Coronary artery (tissue), 2 donors: ENCODE measurements around the gene FOSL1.
A peak's percentile ranks its signal among the peaks of the same experiment; 100 is the strongest.

ENCODE experiments used
- DNase-seq: peaks from one replicate; pipeline ENCODE4 v3.0.0-alpha.2; 2017; ENCODE audit warnings: low spot score
- H3K27ac ChIP-seq, 2 donors: fragments of 200-600 bp; sonication (generic); one replicate each; pipeline ENCODE4 v1.5.1; 2016 to 2019
- H3K4me3 ChIP-seq: fragments of 200-600 bp; sonication (generic); 2 replicates; pipeline ENCODE4 v1.5.1; 2016; ENCODE audit warnings: mild to moderate bottlenecking, moderate library complexity
- TF ChIP-seq, protein P1 (sequence below): fragments of 200-600 bp; sonication (generic); IDR thresholded peaks from one replicate; pipeline ENCODE4 v1.5.1; 2019; ENCODE audit warnings: antibody characterized with exemption

Gene FOSL1

DNA sequence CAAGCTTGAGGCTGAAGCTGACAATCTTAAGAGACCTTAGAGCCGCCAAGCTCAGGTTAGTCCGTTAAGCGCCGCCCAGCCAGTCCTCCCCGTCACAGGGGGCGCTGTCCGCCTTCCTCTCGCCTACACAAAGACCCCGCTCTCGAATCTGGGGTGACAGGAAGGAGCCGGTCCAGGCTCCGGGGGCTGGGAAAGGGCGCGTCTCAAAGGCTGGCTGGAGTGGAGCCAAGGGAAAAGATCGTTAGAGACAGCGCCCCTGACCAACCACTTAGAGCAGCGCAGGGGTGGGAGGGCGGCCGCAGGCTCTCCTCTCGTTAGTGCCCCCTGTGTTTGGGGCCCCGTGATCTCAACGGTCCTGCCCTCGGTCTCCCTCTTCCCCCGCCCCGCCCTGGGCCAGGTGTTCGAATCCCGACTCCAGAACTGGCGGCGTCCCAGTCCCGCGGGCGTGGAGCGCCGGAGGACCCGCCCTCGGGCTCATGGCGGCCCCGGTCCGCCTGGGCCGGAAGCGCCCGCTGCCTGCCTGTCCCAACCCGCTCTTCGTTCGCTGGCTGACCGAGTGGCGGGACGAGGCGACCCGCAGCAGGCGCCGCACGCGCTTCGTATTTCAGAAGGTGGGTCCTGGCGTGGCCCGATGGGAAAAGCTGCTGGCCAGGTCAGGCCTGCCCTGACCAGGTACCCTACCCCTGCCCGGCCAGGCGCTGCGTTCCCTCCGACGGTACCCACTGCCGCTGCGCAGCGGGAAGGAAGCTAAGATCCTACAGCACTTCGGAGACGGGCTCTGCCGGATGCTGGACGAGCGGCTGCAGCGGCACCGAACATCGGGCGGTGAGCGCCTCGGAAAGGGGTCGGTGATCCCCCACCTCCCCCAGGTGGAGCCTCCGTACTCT, 39.7 kb downstream of the FOSL1 start, which contains the start of gene MUS81:
TSS of gene MUS81 (plus strand) at position 156 of the 887 bp plus-strand sequence. CDS start at position 477, 321 bp downstream.
- TF ChIP-seq, protein P1, sequence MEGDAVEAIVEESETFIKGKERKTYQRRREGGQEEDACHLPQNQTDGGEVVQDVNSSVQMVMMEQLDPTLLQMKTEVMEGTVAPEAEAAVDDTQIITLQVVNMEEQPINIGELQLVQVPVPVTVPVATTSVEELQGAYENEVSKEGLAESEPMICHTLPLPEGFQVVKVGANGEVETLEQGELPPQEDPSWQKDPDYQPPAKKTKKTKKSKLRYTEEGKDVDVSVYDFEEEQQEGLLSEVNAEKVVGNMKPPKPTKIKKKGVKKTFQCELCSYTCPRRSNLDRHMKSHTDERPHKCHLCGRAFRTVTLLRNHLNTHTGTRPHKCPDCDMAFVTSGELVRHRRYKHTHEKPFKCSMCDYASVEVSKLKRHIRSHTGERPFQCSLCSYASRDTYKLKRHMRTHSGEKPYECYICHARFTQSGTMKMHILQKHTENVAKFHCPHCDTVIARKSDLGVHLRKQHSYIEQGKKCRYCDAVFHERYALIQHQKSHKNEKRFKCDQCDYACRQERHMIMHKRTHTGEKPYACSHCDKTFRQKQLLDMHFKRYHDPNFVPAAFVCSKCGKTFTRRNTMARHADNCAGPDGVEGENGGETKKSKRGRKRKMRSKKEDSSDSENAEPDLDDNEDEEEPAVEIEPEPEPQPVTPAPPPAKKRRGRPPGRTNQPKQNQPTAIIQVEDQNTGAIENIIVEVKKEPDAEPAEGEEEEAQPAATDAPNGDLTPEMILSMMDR, result peak; percentile 46
- Histone ChIP-seq H3K4me3 (peak within 1 kb of the TSS; percentile 98), H3K27ac (peak within 1 kb of the TSS; percentile 92 to 100)

DNA sequence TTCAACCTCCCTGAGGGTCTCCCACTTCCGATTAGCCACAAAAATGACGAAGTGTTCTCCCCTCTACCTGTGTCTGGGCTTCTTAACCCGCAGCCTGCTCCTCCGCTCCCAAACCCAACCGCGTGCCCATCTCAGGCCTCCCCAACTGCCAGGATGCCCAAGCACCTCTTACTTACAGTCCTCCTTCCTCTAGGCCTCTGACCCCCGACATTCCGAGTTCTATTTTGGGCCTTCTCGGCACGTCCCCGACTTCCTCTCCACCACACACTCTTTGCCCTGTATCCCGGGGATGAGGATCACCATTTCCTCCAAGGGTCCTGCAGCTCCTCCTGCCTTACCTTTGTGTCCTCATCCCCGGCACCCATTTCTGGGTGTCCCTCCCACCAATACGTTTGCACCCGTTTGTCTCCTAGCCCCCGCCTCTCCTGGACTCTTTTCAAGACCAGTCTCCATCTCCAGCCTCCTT, 40.3 kb downstream of the FOSL1 start:
- TF ChIP-seq, protein P1, result no peak
- DNase-seq, result no peak
- H3K4me3 ChIP-seq, result peak overlapping the region; percentile 98
- peak overlapping the region; percentile 92 to 100 for H3K27ac ChIP-seq

More for the DNA sequence above, 39.7 kb downstream of the FOSL1 start, which contains the start of gene MUS81:
- peak; percentile 99 for DNase-seq

DNA sequence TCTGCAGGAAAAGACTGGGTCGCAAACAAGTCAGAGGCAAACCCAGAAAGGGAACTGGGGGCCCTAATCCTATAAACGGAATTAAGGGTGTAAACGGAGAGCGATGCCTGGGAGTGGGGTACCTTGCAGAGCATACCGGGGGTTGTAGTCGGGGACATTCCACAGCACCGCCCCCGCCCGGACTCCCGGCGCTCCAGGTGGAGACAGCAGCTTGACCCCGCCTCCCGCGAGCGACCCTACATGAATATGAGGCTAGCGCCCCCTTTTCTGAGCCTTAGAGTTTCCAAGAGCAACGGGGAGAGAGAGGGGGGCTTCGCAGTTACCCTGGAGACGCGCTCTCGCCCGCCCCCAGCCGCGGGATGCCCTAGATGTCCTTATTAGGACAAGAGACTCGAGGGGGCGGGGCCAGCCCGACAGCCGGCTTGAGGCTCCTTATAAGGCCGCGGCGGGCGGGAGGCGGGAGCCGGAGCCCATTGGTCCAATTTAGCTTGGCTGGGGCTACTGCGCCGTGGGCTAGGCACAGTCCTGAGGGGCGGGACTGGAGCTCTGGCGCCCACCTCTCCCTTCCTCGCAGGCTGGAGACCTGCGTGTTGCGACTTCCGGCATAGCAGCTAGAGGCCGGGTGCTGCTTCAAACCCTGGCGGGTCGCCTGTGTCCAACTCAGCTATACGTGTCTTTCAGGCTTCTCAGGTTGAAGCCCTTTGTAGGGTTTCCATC, 40.9 kb downstream of the FOSL1 start:
- TF ChIP-seq, protein P1, result no peak
- H3K27ac ChIP-seq, result peak overlapping the region; percentile 92 to 100
- peak overlapping the region; percentile 98 for H3K4me3 ChIP-seq
- DNase-seq, result peak; percentile 100

DNA sequence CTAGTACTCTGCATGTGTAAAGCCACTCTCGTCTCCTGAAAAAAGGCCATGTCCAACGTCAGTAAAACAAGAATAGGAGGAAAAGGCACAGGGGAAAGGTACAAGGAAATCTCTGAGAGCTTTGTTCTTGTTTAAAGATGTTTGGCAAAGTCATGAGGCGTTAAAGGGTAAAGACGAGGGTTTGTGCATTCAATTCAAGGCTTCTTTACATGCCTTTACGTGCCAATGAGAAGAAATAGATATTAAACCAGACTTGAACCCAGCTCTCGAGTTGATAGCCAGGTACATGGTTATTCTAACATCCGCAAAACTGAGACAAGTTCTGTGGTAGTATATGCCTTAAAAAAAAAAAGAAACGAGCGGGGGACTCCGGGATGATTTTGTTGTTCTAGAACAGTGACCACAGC, 41.5 kb downstream of the FOSL1 start:
- TF ChIP-seq, protein P1, result no peak
- H3K4me3 ChIP-seq, result peak overlapping the region; percentile 98
- H3K27ac ChIP-seq, result peak overlapping the region; percentile 92 to 100
- no peak for DNase-seq

DNA sequence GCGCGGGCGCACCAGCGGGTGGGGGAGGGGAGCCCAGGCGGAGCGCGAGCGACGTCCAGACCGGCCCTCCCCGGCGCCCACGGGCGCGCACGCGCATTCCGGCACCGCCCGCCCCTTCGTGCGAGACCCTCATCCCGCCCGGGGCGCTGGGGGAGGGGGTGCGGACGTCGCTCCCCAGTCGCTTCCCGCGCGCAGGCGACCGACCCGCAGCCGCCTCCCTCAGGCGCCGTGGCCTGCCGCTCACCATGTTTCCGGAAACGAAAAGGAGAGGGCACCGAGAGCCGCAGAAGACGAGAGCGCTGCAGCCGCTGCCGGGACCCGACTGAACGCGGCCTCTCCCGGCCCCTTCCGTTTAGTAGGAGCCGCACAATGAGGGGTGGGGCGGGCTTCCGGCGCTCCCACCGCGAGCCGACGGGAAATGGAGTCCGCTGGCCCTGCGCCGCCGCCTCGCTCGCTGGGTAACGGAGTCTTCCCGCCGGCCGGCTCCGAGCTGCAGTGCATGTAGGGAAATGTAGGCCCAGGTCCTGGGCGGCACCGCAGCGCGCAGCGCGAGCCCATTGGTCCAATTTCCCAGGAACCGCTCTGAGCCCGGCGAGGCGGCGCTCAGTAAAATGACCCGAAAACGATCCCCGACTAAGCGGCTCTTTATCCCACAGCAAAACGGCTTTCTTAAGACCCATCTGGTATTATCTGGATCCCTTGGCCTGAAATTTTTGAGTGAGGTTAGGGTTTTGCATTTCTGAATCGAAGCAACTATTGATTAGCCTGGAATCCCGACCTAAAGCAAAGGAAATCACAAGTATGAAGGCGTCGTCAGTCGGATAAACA, 42.1 kb downstream of the FOSL1 start, which contains the start of gene CFL1:
TSS of gene CFL1 (minus strand) at position 328 of the 828 bp plus-strand sequence. CDS start at position 247, 81 bp downstream.
- TF ChIP-seq, protein P1, result no peak

DNA sequence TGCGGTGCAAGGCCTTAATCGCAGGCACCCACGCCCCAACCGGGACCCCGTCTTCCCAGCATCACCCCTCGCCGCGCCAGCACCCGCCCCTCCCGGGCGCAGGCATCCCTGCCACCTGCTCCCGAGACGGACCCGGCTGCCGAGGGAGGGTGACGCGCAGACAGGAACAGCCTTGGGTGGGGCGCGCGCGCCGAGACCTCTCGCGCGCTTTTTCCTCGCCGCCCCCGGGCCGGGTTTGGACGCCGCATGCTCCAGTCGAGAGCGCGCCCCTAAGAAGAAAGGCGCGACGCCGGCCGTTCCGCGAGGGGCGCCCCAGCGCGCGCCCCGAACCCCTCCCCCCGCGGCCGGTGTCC, 42.7 kb downstream of the FOSL1 start:
- TF ChIP-seq, protein P1, result no peak
- Histone ChIP-seq H3K4me3 (peak overlapping the region; percentile 98), H3K27ac (peak overlapping the region; percentile 92 to 100)
- DNase-seq, result peak; percentile 80

More for the DNA sequence above, 42.1 kb downstream of the FOSL1 start, which contains the start of gene CFL1:
- H3K27ac ChIP-seq, result peak within 1 kb of the TSS; percentile 92 to 100
- DNase-seq, result peak; percentile 100
- H3K4me3 ChIP-seq, result peak within 1 kb of the TSS; percentile 98
